Ishikawa (cell line): ENCODE results near the gene TBC1D22A.

ENCODE experiments used
- CEBPB ChIP-seq: IDR thresholded peaks from 2 replicates; pipeline ENCODE4 v1.6.1; 2012
- CREB1 ChIP-seq: IDR thresholded peaks from 2 replicates; pipeline ENCODE4 v1.6.1; 2012; ENCODE audit warnings: low read depth
- EGR1 ChIP-seq: IDR thresholded peaks from 2 replicates; pipeline ENCODE4 v1.6.1; 2012
- EP300 ChIP-seq: IDR thresholded peaks from 2 replicates; pipeline ENCODE4 v1.6.1; 2012; ENCODE audit warnings: borderline replicate concordance
- FOXM1 ChIP-seq: IDR thresholded peaks from 2 replicates; pipeline ENCODE4 v1.6.1; 2012; ENCODE audit warnings: low read depth, borderline replicate concordance
- NFIC ChIP-seq: IDR thresholded peaks from 2 replicates; pipeline ENCODE4 v1.6.1; 2012
- RAD21 ChIP-seq: IDR thresholded peaks from 2 replicates; pipeline ENCODE4 v1.6.1; 2012; ENCODE audit warnings: low read depth
- TAF1 ChIP-seq: IDR thresholded peaks from 2 replicates; pipeline ENCODE4 v1.6.1; 2012; ENCODE audit warnings: low read depth, mild to moderate bottlenecking
- TCF12 ChIP-seq: IDR thresholded peaks from 2 replicates; pipeline ENCODE4 v1.6.1; 2012; ENCODE audit warnings: low read depth
- TEAD4 ChIP-seq: IDR thresholded peaks from 2 replicates; pipeline ENCODE4 v1.6.1; 2012
- YY1 ChIP-seq: IDR thresholded peaks from 2 replicates; pipeline ENCODE4 v1.6.1; 2012; ENCODE audit warnings: low read depth
- ZBTB7A ChIP-seq: IDR thresholded peaks from 2 replicates; pipeline ENCODE4 v1.6.1; 2012; ENCODE audit warnings: low read depth
- TF ChIP-seq, protein P1 (sequence below): IDR thresholded peaks from 2 replicates; pipeline ENCODE4 v1.6.1; 2012
- TF ChIP-seq, protein P2 (sequence below): IDR thresholded peaks from 2 replicates; pipeline ENCODE4 v1.6.1; 2012; ENCODE audit warnings: low read depth, mild to moderate bottlenecking
- TF ChIP-seq, protein P3 (sequence below): IDR thresholded peaks from 2 replicates; pipeline ENCODE4 v1.6.1; 2012

TBC1D22A gene

DNA sequence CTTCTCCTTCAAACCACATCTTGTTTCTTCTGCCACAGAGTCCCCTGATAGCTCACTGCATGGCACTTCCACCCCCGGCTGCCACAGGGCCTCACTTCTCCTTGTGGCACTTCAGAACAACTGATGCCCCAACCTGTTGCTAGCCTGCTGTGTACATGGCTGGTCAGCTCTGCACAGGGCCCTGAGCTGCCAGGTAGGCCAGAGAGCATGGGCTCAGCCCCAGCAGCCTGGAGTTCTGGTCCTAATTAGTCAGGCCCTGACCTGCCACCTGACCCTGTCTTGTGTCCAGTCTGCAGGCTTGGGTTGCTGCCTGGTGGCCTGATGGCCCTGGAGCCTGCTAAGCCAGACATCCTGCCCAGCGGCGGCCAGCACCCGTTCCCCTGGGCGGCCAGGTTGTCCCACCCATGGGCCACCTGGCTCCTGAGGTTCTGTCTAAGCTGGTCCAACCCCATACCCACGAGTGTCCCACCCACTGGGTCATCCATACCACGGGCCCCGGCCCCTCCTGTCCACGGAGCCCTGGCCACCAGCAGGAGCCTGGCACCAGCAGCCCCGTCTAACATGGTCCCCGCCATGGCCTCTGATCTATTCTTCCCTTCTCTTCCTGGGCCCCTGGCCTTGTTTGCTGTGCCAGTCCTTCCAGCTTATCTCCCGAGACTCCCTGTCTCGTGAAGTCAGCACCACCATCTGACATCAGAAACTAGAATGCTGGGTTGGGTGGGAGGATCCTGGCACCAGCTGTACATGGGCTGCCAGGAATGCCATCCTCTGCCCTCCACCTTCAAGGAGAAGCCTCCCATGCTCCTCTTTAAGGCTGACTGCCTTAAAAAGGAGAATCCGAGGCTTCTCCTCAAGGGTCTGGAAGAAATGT lies 21.3 kb upstream of the TBC1D22A start:
- TF ChIP-seq NFIC: no peak
- no peak for TF ChIP-seq TEAD4
- TF ChIP-seq TAF1: no peak
- TF ChIP-seq EP300: no peak
- no peak for TF ChIP-seq ZBTB7A
- TF ChIP-seq FOXM1: no peak
- TF ChIP-seq, protein P1, sequence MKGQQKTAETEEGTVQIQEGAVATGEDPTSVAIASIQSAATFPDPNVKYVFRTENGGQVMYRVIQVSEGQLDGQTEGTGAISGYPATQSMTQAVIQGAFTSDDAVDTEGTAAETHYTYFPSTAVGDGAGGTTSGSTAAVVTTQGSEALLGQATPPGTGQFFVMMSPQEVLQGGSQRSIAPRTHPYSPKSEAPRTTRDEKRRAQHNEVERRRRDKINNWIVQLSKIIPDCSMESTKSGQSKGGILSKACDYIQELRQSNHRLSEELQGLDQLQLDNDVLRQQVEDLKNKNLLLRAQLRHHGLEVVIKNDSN: no peak
- TF ChIP-seq, protein P2, sequence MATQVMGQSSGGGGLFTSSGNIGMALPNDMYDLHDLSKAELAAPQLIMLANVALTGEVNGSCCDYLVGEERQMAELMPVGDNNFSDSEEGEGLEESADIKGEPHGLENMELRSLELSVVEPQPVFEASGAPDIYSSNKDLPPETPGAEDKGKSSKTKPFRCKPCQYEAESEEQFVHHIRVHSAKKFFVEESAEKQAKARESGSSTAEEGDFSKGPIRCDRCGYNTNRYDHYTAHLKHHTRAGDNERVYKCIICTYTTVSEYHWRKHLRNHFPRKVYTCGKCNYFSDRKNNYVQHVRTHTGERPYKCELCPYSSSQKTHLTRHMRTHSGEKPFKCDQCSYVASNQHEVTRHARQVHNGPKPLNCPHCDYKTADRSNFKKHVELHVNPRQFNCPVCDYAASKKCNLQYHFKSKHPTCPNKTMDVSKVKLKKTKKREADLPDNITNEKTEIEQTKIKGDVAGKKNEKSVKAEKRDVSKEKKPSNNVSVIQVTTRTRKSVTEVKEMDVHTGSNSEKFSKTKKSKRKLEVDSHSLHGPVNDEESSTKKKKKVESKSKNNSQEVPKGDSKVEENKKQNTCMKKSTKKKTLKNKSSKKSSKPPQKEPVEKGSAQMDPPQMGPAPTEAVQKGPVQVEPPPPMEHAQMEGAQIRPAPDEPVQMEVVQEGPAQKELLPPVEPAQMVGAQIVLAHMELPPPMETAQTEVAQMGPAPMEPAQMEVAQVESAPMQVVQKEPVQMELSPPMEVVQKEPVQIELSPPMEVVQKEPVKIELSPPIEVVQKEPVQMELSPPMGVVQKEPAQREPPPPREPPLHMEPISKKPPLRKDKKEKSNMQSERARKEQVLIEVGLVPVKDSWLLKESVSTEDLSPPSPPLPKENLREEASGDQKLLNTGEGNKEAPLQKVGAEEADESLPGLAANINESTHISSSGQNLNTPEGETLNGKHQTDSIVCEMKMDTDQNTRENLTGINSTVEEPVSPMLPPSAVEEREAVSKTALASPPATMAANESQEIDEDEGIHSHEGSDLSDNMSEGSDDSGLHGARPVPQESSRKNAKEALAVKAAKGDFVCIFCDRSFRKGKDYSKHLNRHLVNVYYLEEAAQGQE: no peak
- no peak for TF ChIP-seq YY1
- no peak for TF ChIP-seq CEBPB
- no peak for TF ChIP-seq TCF12
- no peak for TF ChIP-seq EGR1

DNA sequence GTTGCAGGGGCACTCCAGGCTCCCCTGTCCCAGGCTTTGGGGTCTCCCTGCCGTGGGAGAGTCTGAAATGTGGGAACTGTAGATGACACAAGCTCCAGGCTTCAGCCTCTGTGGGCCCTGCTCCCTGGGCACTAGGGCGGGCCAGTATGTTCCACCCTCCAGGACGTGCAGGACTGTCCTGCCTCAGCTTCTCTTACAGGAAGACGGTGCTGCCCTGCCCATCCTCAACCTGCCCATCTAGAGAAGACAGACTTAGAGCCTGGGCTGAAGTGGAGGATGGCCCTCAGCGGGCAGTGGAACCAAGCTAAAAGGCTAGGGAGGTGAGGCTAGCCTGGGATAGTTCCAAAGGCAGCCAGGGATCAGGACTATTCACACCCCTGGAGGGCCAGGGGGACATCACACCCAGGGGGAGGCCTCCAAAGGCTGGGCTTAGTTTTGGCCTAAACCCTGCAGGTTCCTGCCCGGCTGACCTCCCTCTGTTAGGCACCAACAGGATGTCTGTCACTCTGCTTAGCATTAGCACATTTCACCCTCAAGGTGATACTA lies 20.4 kb upstream of the TBC1D22A start:
- no peak for TF ChIP-seq FOXM1
- TF ChIP-seq YY1: no peak
- TF ChIP-seq TCF12: no peak
- no peak for TF ChIP-seq EGR1

DNA sequence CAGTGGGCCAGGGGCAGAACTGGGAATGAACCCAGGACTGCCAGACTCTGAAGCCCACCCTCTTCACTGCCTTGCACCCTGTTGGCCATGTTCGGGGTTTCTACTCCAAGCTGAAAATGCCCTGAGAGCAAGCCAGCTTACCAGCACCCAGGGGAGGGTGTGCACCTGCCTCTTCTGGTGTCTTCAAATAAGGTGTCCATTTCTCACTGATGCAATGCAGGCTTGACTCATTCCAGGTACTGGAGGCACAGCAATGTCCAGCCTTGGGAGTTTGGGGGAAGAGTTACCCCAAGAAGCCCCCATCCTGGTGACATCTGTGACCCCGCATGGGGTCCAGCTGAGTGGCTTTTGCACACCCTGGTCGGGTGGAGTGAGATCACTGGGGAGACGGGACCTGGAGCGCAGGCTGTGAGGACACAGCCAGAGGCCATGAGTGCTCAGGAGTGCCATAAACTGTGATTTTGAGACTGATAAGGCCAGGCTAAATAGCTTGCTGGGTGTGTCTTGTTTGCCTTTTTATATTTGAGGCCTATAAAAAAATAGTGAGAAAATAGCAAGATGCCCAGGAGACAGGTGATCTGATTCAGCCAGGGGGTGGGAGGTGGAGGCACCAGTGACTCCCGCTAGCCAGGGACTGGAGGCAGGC lies 19.8 kb upstream of the TBC1D22A start:
- TF ChIP-seq TAF1: no peak

DNA sequence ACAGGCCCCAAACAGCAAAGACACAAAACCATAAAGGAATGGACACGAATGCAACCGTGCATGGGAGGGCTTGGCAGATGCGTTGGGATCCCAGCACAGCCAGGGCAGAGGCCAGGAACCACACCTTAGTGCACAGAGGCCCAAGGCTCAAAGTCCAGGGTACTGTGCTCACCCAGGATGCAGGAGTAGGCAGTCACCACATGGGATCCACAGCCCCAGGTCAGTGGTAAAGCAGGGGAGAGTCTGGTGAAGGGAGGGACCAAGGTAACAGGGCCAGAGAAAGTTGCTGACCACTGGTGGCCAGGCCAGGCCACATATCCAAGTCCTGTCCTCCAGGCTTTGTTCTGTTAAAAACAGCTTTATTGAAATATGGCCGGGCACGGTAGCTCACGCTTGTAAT lies 17.9 kb upstream of the TBC1D22A start:
- TF ChIP-seq, protein P1: no peak
- TF ChIP-seq TCF12 (no peak), RAD21 (no peak), YY1 (no peak), CEBPB (no peak), TEAD4 (no peak), ZBTB7A (no peak), EP300 (no peak), CREB1 (no peak), EGR1 (no peak), FOXM1 (no peak)
- TF ChIP-seq, protein P3, sequence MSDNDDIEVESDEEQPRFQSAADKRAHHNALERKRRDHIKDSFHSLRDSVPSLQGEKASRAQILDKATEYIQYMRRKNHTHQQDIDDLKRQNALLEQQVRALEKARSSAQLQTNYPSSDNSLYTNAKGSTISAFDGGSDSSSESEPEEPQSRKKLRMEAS: no peak
- TF ChIP-seq, protein P2: no peak

DNA sequence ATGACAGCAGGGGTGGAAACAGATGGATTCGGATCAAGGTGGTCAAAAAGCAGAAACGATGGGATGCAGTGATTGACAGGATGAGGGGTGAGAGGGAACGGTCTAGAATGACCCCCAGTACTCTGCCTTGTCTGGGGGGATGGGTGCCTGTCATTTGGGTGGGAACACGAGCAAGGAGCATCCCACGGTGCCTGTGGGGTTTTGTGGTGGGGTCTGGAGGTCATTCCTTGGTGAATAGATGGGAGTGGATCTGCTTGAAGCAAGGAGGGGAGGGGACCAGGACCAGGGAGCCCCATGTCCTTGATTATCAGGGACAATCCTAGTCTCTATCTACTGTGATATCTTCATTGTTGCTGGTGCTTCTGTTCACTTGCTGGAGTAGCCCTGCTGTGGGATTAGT lies 16.3 kb upstream of the TBC1D22A start:
- TF ChIP-seq NFIC (no peak), TAF1 (no peak), YY1 (no peak), EP300 (no peak), CREB1 (no peak), TEAD4 (no peak), TCF12 (no peak), FOXM1 (no peak), CEBPB (no peak), EGR1 (no peak), ZBTB7A (no peak), RAD21 (no peak)
- TF ChIP-seq, protein P3: no peak
- TF ChIP-seq, protein P2: no peak
- TF ChIP-seq, protein P1: no peak
